Measurements from ENCODE around the gene CLIP3. TPM values are rescaled to one million over a fixed set of nuclear protein-coding genes. Genes with fewer than 3 reads are reported as not detected.

CLIP3 gene
- total and polyA plus RNA-seq, 2 donors (not counting 1 experiment from before 2014, with no cell fraction given): 0.42 to 1.3 TPM

DNA sequence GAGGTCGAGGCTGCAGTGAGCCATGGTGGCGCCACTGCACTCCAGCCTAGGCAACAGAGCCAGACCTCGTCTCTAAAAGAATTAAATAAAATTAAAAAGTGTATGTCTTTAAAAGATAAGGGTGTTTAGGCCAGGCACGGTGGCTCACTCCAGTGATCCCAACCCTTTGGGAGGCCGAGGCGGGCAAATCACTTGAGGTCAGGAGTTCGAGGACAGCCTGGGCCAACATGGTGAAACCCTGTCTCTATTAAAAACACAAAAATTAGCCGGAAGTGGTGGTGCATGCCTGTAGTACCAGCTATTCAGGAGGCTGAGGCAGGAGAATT lies 45.1 kb downstream of the CLIP3 start:
- ChIA-PET CTCF (no interaction called here), POLR2A (interaction anchor here (0.7 kb wide), 1 partner anchor 445 kb away, joined by 4 read pairs; no protein-coding TSS in a partner anchor)
- Histone ChIP-seq H3K79me2 (ENCODE audit: control insufficient read depth, insufficient read depth, low read length) (no peaks in the 10 kb centered on the region), H3K27me3 (replicated peaks in 1 of 4; ENCODE audit: control extremely low read depth in 1 of 4, control insufficient read depth in 3 of 4, insufficient read depth in 4 of 4, low read length in 3 of 4) (peaks cover 0 to 18% (median 3%) of the 10 kb centered on the region in 4 experiments), H3K4me1 (ENCODE audit: control insufficient read depth in 2 of 2, insufficient read depth in 2 of 2, low read length in 2 of 2) (peaks cover 6 to 12% of the 10 kb centered on the region in 2 donors), H3K4me3 (ENCODE audit: control extremely low read depth in 1 of 5, extremely low read depth in 1 of 5, insufficient read depth in 1 of 5, low read depth in 2 of 5, low read length in 4 of 5) (peak overlapping the region in 4 of 5 experiments; percentile 44 to 73 (median 55)), H3K9ac (ENCODE audit: low read length) (peak overlapping the region; percentile 67), H2AFZ (ENCODE audit: insufficient read depth, low read depth, low read length, poor library complexity, severe bottlenecking) (peak overlapping the region; percentile 94), H4K20me1 (ENCODE audit: control insufficient read depth, insufficient read depth, low read length, poor library complexity, severe bottlenecking) (no peaks in the 10 kb centered on the region), H3K27ac (ENCODE audit: low read length in 2 of 2) (no peak overlapping the region), H3K9me3 (ENCODE audit: control extremely low read depth in 1 of 3, control insufficient read depth in 2 of 3, insufficient read depth in 1 of 3, low read length in 2 of 3) (peaks cover 0 to 13% (median 0%) of the 10 kb centered on the region in 3 donors), H3K4me2 (replicated peaks; ENCODE audit: low read depth, low read length, poor library complexity, severe bottlenecking) (peak overlapping the region; percentile 87), H3K36me3 (replicated peaks in 1 of 2; ENCODE audit: control extremely low read depth in 1 of 2, control insufficient read depth in 1 of 2, extremely low read depth in 1 of 2, insufficient read depth in 2 of 2, low read length in 1 of 2) (no peaks in the 10 kb centered on the region)
- TF ChIP-seq CTCF (IDR thresholded peaks at IDR 0.05) (no peak), EZH2 (IDR thresholded peaks at IDR 0.05; ENCODE audit: borderline replicate concordance, insufficient read depth, low read depth, low read length, poor library complexity, severe bottlenecking) (no peak)
- Mint-ChIP-seq H3K4me3 (peak overlapping the region; percentile 95), H3K4me1 (peaks cover 5% of the 10 kb centered on the region), H3K27me3 (peaks cover 26% of the 10 kb centered on the region), H3K27ac (no peak overlapping the region), H3K9me3 (ENCODE audit: insufficient read depth) (no peaks in the 10 kb centered on the region)
- intact Hi-C loops (cut with micrococcal nuclease): no loop called here
- ATAC-seq (ENCODE audit: low read depth) (no peak), DNase-seq (no peak)
- 54% methylated on average over 2 of the region's 8 CpGs for WGBS (ENCODE audit: insufficient coverage)

DNA sequence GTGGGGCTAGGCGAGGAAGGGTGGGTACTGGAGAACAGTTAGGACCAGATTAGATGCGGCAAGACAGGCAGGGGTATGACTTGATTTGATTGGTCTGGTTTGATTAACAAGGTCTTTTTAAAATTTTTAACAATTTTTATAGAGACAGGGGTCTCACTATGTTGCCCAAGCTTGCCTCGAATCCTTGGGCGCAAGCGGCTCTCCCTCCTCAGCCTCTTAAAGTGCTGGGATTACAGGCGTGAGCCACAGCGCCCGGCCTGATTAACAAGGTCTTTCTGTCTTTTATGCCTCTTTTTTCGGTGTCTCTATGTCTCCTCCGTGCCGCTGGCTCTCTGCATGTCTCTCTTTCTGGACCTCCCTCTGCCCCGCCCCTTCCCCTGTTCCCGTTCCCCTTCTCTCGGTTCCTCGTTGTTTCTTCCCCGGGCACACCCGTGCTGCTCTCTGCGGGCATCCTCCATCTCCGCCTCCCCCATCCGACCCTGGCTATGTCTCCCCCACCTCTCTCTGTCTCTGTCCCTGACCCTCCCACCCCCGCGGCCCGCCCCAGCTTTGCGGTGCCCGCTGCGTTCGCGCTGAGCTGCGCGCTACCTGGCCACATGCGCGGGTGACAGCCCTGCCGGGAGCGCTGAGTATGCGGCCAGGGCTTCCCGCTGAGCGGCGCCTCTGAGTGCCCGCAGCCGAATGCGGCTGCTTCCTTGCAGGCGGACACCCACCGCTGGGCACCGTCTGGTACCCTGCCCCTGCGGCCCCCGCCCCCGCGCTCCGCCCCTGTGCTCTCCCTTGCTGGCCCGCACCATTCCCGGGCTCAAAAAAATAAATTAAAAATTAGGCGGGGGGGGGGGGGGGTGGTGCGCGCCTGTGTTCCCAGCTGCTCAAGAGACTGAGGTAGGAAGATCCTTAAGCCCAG lies 45.8 kb downstream of the CLIP3 start:
- peak overlapping the region in 4 of 5 experiments; percentile 44 to 73 (median 55) for H3K4me3 ChIP-seq (ENCODE audit: control extremely low read depth in 1 of 5, extremely low read depth in 1 of 5, insufficient read depth in 1 of 5, low read depth in 2 of 5, low read length in 4 of 5)
- peaks cover 6 to 12% of the 10 kb centered on the region in 2 donors for H3K4me1 ChIP-seq (ENCODE audit: control insufficient read depth in 2 of 2, insufficient read depth in 2 of 2, low read length in 2 of 2)
- H3K79me2 ChIP-seq (ENCODE audit: control insufficient read depth, insufficient read depth, low read length): no peaks in the 10 kb centered on the region
- Mint-ChIP-seq H3K4me1 (peaks cover 5% of the 10 kb centered on the region), H3K27ac (peak overlapping the region; percentile 37), H3K4me3 (peak overlapping the region; percentile 95), H3K27me3 (peaks cover 29% of the 10 kb centered on the region), H3K9me3 (ENCODE audit: insufficient read depth) (no peaks in the 10 kb centered on the region)
- H2AFZ ChIP-seq (ENCODE audit: insufficient read depth, low read depth, low read length, poor library complexity, severe bottlenecking): peak overlapping the region; percentile 94
- peak; percentile 62 for DNase-seq
- POLR2A ChIA-PET: interaction anchor here (0.7 kb wide), 1 partner anchor 445 kb away, joined by 4 read pairs; no protein-coding TSS in a partner anchor
- no peaks in the 10 kb centered on the region for H3K36me3 ChIP-seq (replicated peaks in 1 of 2; ENCODE audit: control extremely low read depth in 1 of 2, control insufficient read depth in 1 of 2, extremely low read depth in 1 of 2, insufficient read depth in 2 of 2, low read length in 1 of 2)
- peaks cover 0 to 18% (median 3%) of the 10 kb centered on the region in 4 experiments for H3K27me3 ChIP-seq (replicated peaks in 1 of 4; ENCODE audit: control extremely low read depth in 1 of 4, control insufficient read depth in 3 of 4, insufficient read depth in 4 of 4, low read length in 3 of 4)
- CTCF ChIA-PET: no interaction called here
- WGBS (ENCODE audit: insufficient coverage): 9% methylated on average over 43 of the region's 54 CpGs
- H4K20me1 ChIP-seq (ENCODE audit: control insufficient read depth, insufficient read depth, low read length, poor library complexity, severe bottlenecking): no peaks in the 10 kb centered on the region
- peaks cover 0 to 13% (median 0%) of the 10 kb centered on the region in 3 donors for H3K9me3 ChIP-seq (ENCODE audit: control extremely low read depth in 1 of 3, control insufficient read depth in 2 of 3, insufficient read depth in 1 of 3, low read length in 2 of 3)
- TF ChIP-seq CTCF (IDR thresholded peaks at IDR 0.05) (no peak), EZH2 (IDR thresholded peaks at IDR 0.05; ENCODE audit: borderline replicate concordance, insufficient read depth, low read depth, low read length, poor library complexity, severe bottlenecking) (no peak)
- H3K27ac ChIP-seq (ENCODE audit: low read length in 2 of 2): no peak overlapping the region
- H3K9ac ChIP-seq (ENCODE audit: low read length): peak overlapping the region; percentile 67
- peak overlapping the region; percentile 87 for H3K4me2 ChIP-seq (replicated peaks; ENCODE audit: low read depth, low read length, poor library complexity, severe bottlenecking)
- intact Hi-C loops (cut with micrococcal nuclease): no loop called here
- peak; percentile 85 for ATAC-seq (ENCODE audit: low read depth)

Measured in B cell (primary cell).